CD4-positive, alpha-beta T cell (primary cell): ENCODE results near the gene DNAH9. TPM values are rescaled to one million over a fixed set of nuclear protein-coding genes. Genes with fewer than 3 reads are reported as not detected.

Experiments used
- ATAC-seq: fragments of 200-7000 bp; cut with Tn5 transposase; one replicate; pipeline ENCODE4 v1.10.0; 2022; ENCODE audit warnings: mild to moderate bottlenecking; ENCODE audit not compliant: poor library complexity
- CTCF ChIA-PET: fragments of 350-600 bp; sonication (Branson Sonifier 250); formaldehyde crosslinking; loops from one replicate; lab custom pipeline; 2021; ENCODE audit warnings: antibody characterized with exemption, inconsistent platforms; lab: Charles Lee
- POLR2A ChIA-PET: fragments of 350-600 bp; sonication (Branson Sonifier 250); formaldehyde crosslinking; loops from one replicate; lab custom pipeline; 2021; ENCODE audit warnings: antibody characterized with exemption, inconsistent platforms; lab: Charles Lee
- DNase-seq, 14 experiments: peaks; one replicate each; pipeline ENCODE4 v3.0.0-alpha.2; 2013 to 2020; ENCODE audit warnings: mixed read lengths in 2 of 14
- H3K27ac ChIP-seq, 2 donors: one replicate each; pipeline versions ENCODE4 v1.5.1 to v1.7.0; 2013; ENCODE audit warnings: low read length in 2 of 2, low read depth in 1 of 2, mild to moderate bottlenecking in 1 of 2
- H3K27me3 ChIP-seq, 2 experiments: 1 replicate in 1 of 2; 2 replicates in 1 of 2; pipeline versions ENCODE4 v1.6.1 to v1.7.0; 2013; ENCODE audit warnings: low read length in 2 of 2, control low read depth in 1 of 2, mild to moderate bottlenecking in 1 of 2, moderate library complexity in 1 of 2; ENCODE audit not compliant: insufficient read depth in 2 of 2, control insufficient read depth in 1 of 2
- H3K36me3 ChIP-seq: one replicate; pipeline ENCODE4 v1.6.1; 2013; ENCODE audit warnings: low read length, control low read depth; ENCODE audit not compliant: insufficient read depth
- H3K4me1 ChIP-seq: one replicate; pipeline ENCODE4 v1.6.1; 2013; ENCODE audit warnings: low read length, control low read depth; ENCODE audit not compliant: insufficient read depth
- H3K4me3 ChIP-seq: one replicate; pipeline ENCODE4 v1.5.1; 2013; ENCODE audit warnings: mild to moderate bottlenecking, low read length, moderate library complexity
- H3K9me3 ChIP-seq, 2 experiments: 1 replicate in 1 of 2; 2 replicates in 1 of 2; pipeline versions ENCODE4 v1.6.1 to v1.7.0; 2013; ENCODE audit warnings: low read length in 2 of 2, mild to moderate bottlenecking in 2 of 2, control low read depth in 1 of 2, moderate library complexity in 1 of 2; ENCODE audit not compliant: control insufficient read depth in 1 of 2, insufficient read depth in 1 of 2
- H3K27ac Mint-ChIP-seq: one replicate; pipeline ENCODE4 v1.8.0; 2020; ENCODE audit warnings: mixed read lengths
- H3K27me3 Mint-ChIP-seq: one replicate; pipeline ENCODE4 v1.8.0; 2021; ENCODE audit warnings: mixed read lengths
- H3K36me3 Mint-ChIP-seq: one replicate; pipeline ENCODE4 v1.8.0; 2021; ENCODE audit warnings: low read depth, mixed read lengths
- H3K4me1 Mint-ChIP-seq: one replicate; pipeline ENCODE4 v1.8.0; 2021; ENCODE audit warnings: low read depth, mixed read lengths
- H3K4me3 Mint-ChIP-seq: one replicate; pipeline ENCODE4 v1.8.0; 2020; ENCODE audit warnings: mild to moderate bottlenecking, mixed read lengths
- H3K9me3 Mint-ChIP-seq: one replicate; pipeline ENCODE4 v1.8.0; 2020; ENCODE audit warnings: mixed read lengths
- CTCF ChIP-seq: fragments of 200-600 bp; IDR thresholded peaks from one replicate; pipeline ENCODE4 v1.8.0; 2022; ENCODE audit warnings: antibody characterized with exemption, mild to moderate bottlenecking
- intact Hi-C, 2 experiments: fragments of 100-400 bp; cut with DNase I in 1 of 2; cut with micrococcal nuclease in 1 of 2; formaldehyde crosslinking; loops; one replicate each; pipeline versions ENCODE4 v1.15.1 to v1.9.0; 2023 to 2025; cut with DNase I, micrococcal nuclease
- total RNA-seq, 174 experiments: library from RNA in 2 of 174; stranded (reverse) in 2 of 174; gene quantifications; one replicate each; pipeline ENCODE4 v1.2.3 and lab custom pipeline; 2021 to 2026

The DNAH9 gene
- total RNA-seq, 2 experiments from 2014 or later: not detected

GRCh38 chr17:11645426-11645825 is 47.2 kb downstream of the DNAH9 start:
- H3K4me1 Mint-ChIP-seq: no peaks in the 10 kb centered on the region
- no peaks in the 10 kb centered on the region for H3K27me3 Mint-ChIP-seq
- no peaks in the 10 kb centered on the region for H3K4me1 ChIP-seq
- DNase-seq (no peak), ATAC-seq (no peak)
- peaks cover 0 to 9% of the 10 kb centered on the region in 2 experiments for H3K9me3 ChIP-seq
- no peaks in the 10 kb centered on the region for H3K9me3 Mint-ChIP-seq
- no peak overlapping the region for H3K4me3 ChIP-seq
- H3K4me3 Mint-ChIP-seq: no peak overlapping the region
- intact Hi-C loops: no loop called here
- H3K27ac Mint-ChIP-seq: no peak overlapping the region
- ChIA-PET CTCF (no interaction called here), POLR2A (no interaction called here)
- H3K27me3 ChIP-seq: no peaks in the 10 kb centered on the region
- H3K27ac ChIP-seq: no peak overlapping the region
- TF ChIP-seq CTCF: no peak
- H3K36me3 Mint-ChIP-seq: no peaks in the 10 kb centered on the region
- H3K36me3 ChIP-seq: no peaks in the 10 kb centered on the region

- ATAC-seq: no peak
- POLR2A ChIA-PET: no interaction called here
Measured at GRCh38 chr17:11651089-11651488, 52.8 kb downstream of the DNAH9 start.

DNA sequence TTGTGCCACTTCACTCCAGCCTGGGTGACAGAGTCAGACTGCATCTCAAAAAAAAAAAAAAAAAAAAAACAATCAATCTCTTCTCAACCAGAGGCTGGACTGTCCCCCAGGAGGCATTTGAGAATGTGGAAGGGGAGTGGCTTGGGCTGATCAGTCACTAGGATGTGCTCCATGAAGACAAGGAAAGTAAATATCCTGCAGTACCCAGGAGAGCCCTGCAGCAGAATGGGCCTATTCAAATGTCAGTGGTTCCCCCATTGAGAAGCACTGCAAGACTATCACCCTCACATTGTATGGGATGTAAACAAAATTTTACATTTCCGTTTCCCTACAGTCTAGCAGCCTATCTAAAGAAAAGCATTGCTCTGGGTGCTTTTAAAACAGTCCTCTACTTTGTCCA is 70.3 kb downstream of the DNAH9 start:
- ChIA-PET CTCF (no interaction called here), POLR2A (no interaction called here)
- Histone ChIP-seq H3K27ac (no peak overlapping the region), H3K4me1 (no peaks in the 10 kb centered on the region), H3K4me3 (no peak overlapping the region), H3K9me3 (peaks cover 0 to 9% of the 10 kb centered on the region in 2 experiments), H3K36me3 (no peaks in the 10 kb centered on the region), H3K27me3 (no peaks in the 10 kb centered on the region)
- no peaks in the 10 kb centered on the region for H3K27me3 Mint-ChIP-seq
- intact Hi-C loops: no loop called here
- no peak overlapping the region for H3K27ac Mint-ChIP-seq
- H3K4me3 Mint-ChIP-seq: no peak overlapping the region
- H3K36me3 Mint-ChIP-seq: no peaks in the 10 kb centered on the region
- TF ChIP-seq CTCF: no peak
- DNase-seq: no peak
- no peaks in the 10 kb centered on the region for H3K4me1 Mint-ChIP-seq
- peaks cover 7% of the 10 kb centered on the region for H3K9me3 Mint-ChIP-seq
- ATAC-seq: no peak

More at GRCh38 chr17:11651089-11651488, 52.8 kb downstream of the DNAH9 start:
- H3K27ac ChIP-seq: no peak overlapping the region
- Mint-ChIP-seq H3K27me3 (no peaks in the 10 kb centered on the region), H3K27ac (no peak overlapping the region), H3K9me3 (peaks cover 2% of the 10 kb centered on the region), H3K36me3 (no peaks in the 10 kb centered on the region), H3K4me3 (no peak overlapping the region), H3K4me1 (no peaks in the 10 kb centered on the region)
- no peaks in the 10 kb centered on the region for H3K4me1 ChIP-seq
- CTCF ChIA-PET: no interaction called here
- intact Hi-C loops: no loop called here
- H3K9me3 ChIP-seq: no peaks in the 10 kb centered on the region
- no peak for TF ChIP-seq CTCF
- no peak for DNase-seq
- H3K4me3 ChIP-seq: no peak overlapping the region
- H3K27me3 ChIP-seq: no peaks in the 10 kb centered on the region
- H3K36me3 ChIP-seq: no peaks in the 10 kb centered on the region
